Vagina (tissue), 2 donors: ENCODE measurements around the gene PRSS36. TPM values are rescaled to one million over a fixed set of nuclear protein-coding genes. Genes with fewer than 3 reads are reported as not detected.
"Not testable (repeated sequence)": the region's sequence is repeated elsewhere in the genome, so short reads cannot be mapped to it uniquely, and the experiment has no call there.

ENCODE experiments used
- DNase-seq, 2 donors: peaks; one replicate each; pipeline ENCODE4 v3.0.0-alpha.2; 2017; ENCODE audit errors: extremely low spot score in 2 of 2
- H3K27ac ChIP-seq: fragments of 200-600 bp; sonication (generic); one replicate; pipeline ENCODE4 v1.5.1; 2019
- H3K27me3 ChIP-seq: fragments of 200-600 bp; sonication (generic); one replicate; pipeline ENCODE4 v1.5.1; 2019
- H3K36me3 ChIP-seq, 2 donors: fragments of 200-600 bp; sonication (generic); one replicate each; pipeline ENCODE4 v1.5.1; 2017 to 2019
- H3K4me1 ChIP-seq: fragments of 200-600 bp; sonication (generic); one replicate; pipeline ENCODE4 v1.5.1; 2019
- H3K4me3 ChIP-seq, 2 donors: fragments of 200-600 bp; sonication (generic); 1 replicate in 1 of 2; 2 replicates in 1 of 2; pipeline ENCODE4 v1.5.1; 2016 to 2019
- H3K9me3 ChIP-seq: fragments of 200-600 bp; sonication (generic); one replicate; pipeline ENCODE4 v1.5.1; 2019
- CTCF ChIP-seq, 3 experiments: fragments of 450-650 bp in 2 of 3; fragments of 200-600 bp in 1 of 3; sonication (generic) in 1 of 3; IDR thresholded peaks; one replicate each; pipeline ENCODE4 v1.5.1; 2017 to 2019; ENCODE audit warnings: antibody characterized with exemption in 3 of 3, mild to moderate bottlenecking in 2 of 3, moderate library complexity in 2 of 3
- POLR2A ChIP-seq, 2 donors: fragments of 450-650 bp; IDR thresholded peaks; one replicate each; pipeline ENCODE4 v1.6.1; 2017; ENCODE audit warnings: antibody characterized with exemption in 2 of 2, mild to moderate bottlenecking in 2 of 2, moderate library complexity in 2 of 2
- POLR2AphosphoS5 ChIP-seq, 2 donors: sonication (generic); formaldehyde crosslinking; IDR thresholded peaks; one replicate each; pipeline ENCODE4 v1.9.0; 2017; ENCODE audit warnings: antibody characterized with exemption in 2 of 2, mild to moderate bottlenecking in 2 of 2, low read depth in 1 of 2; ENCODE audit not compliant: insufficient read depth in 1 of 2
- intact Hi-C: fragments of 100-400 bp; cut with DNase I; formaldehyde crosslinking; loops from one replicate; pipeline ENCODE4 v1.15.1; 2023
- total RNA-seq: library from RNA; depleted of rRNA; stranded (reverse); fragments of >200 nt; gene quantifications from one replicate; pipeline ENCODE4 v1.2.3, GENCODE V29; 2016

The PRSS36 gene
- total RNA-seq, 1 donor from 2014 or later, result 1.2 TPM

- Histone ChIP-seq H3K27me3 (no peaks in the 10 kb centered on the region), H3K4me1 (peaks cover 39% of the 10 kb centered on the region), H3K4me3 (peak overlapping the region; percentile 51 to 70), H3K36me3 (no peaks in the 10 kb centered on the region), H3K27ac (peak overlapping the region; percentile 87), H3K9me3 (no peaks in the 10 kb centered on the region)
- intact Hi-C loops, result loop anchor here (2.0 to 10.0 kb wide), 4 partner anchors 36 to 155 kb away; partner anchors contain the start of genes HSD3B7, PRSS53 and STX4
- DNase-seq, result peak; percentile 99 to 100
- TF ChIP-seq CTCF (IDR thresholded peaks at IDR 0.05), result peak; percentile 96 to 97 (median 97)
- TF ChIP-seq POLR2A (IDR thresholded peaks at IDR 0.05), result peak in 1 of 2 donors; percentile 18
- peak; percentile 68 to 78 for TF ChIP-seq POLR2AphosphoS5 (IDR thresholded peaks at IDR 0.05; ENCODE audit: insufficient read depth in 1 of 2, low read depth in 1 of 2)
Measured at GRCh38 chr16:31142109-31143010, 7.5 kb downstream of the PRSS36 start.

- intact Hi-C loops, result loop anchor here (2.0 to 10.0 kb wide), 4 partner anchors 37 to 154 kb away; partner anchors contain the start of genes HSD3B7, PRSS53 and STX4
- peaks cover 39% of the 10 kb centered on the region for H3K4me1 ChIP-seq
- peak in 1 of 2 donors; percentile 92 for DNase-seq
Measured at GRCh38 chr16:31141489-31142108, 8.3 kb downstream of the PRSS36 start.

GRCh38 chr16:31141071-31141469 is 8.8 kb downstream of the PRSS36 start:
- intact Hi-C loops, result loop anchor here (5.0 to 10.0 kb wide), 3 partner anchors 56 to 154 kb away; partner anchors contain the start of genes HSD3B7, PRSS53 and STX4
- Histone ChIP-seq H3K4me1 (peaks cover 39% of the 10 kb centered on the region), H3K27ac (peak overlapping the region; percentile 87)
- not testable (repeated sequence) for H3K36me3 ChIP-seq, H3K9me3 ChIP-seq, DNase-seq, H3K4me3 ChIP-seq, H3K27me3 ChIP-seq

More at GRCh38 chr16:31141489-31142108, 8.3 kb downstream of the PRSS36 start:
- TF ChIP-seq CTCF (IDR thresholded peaks at IDR 0.05) (no peak), POLR2A (IDR thresholded peaks at IDR 0.05) (no peak), POLR2AphosphoS5 (IDR thresholded peaks at IDR 0.05; ENCODE audit: insufficient read depth in 1 of 2, low read depth in 1 of 2) (no peak)
- Histone ChIP-seq H3K9me3 (no peaks in the 10 kb centered on the region), H3K36me3 (no peaks in the 10 kb centered on the region), H3K4me3 (peak overlapping the region; percentile 33 to 51), H3K27ac (peak overlapping the region; percentile 87), H3K27me3 (no peaks in the 10 kb centered on the region)

GRCh38 chr16:31138621-31139578 is 11.0 kb downstream of the PRSS36 start:
- intact Hi-C loops, result no loop called here
- peak overlapping the region; percentile 67 for H3K27ac ChIP-seq
- no peaks in the 10 kb centered on the region for H3K9me3 ChIP-seq
- H3K27me3 ChIP-seq, result no peaks in the 10 kb centered on the region
- TF ChIP-seq POLR2AphosphoS5 (IDR thresholded peaks at IDR 0.05; ENCODE audit: insufficient read depth in 1 of 2, low read depth in 1 of 2), result peak; percentile 19 to 62
- TF ChIP-seq POLR2A (IDR thresholded peaks at IDR 0.05), result no peak
- peak in 1 of 2 donors; percentile 85 for DNase-seq
- peaks cover 44% of the 10 kb centered on the region for H3K4me1 ChIP-seq
- no peaks in the 10 kb centered on the region for H3K36me3 ChIP-seq
- H3K4me3 ChIP-seq, result peak overlapping the region in 1 of 2 donors; percentile 8

GRCh38 chr16:31136822-31137499 is 12.9 kb downstream of the PRSS36 start:
- intact Hi-C loops, H3K27ac ChIP-seq, H3K4me3 ChIP-seq, H3K36me3 ChIP-seq, H3K27me3 ChIP-seq, H3K9me3 ChIP-seq, DNase-seq: not testable (repeated sequence)
- peaks cover 45% of the 10 kb centered on the region for H3K4me1 ChIP-seq
